Panc1 (cell line): Measurements from ENCODE around the gene KLRD1. TPM values are rescaled to one million over a fixed set of nuclear protein-coding genes. Genes with fewer than 3 reads are reported as not detected.

Source experiments
- ATAC-seq: fragments of 200-7000 bp; cut with Tn5 transposase; 2 replicates; pipeline ENCODE4 v1.9.1; 2020; ENCODE audit warnings: mild to moderate bottlenecking, moderate library complexity
- BruUV-seq: library from RNA; stranded (reverse); fragments of 400-500 nt; replicated peaks from 2 replicates; lab custom pipeline; 2021; lab: Mats Ljungman, UMichigan
- CTCF ChIA-PET: fragments of 300-600 bp; sonication (Branson Sonifier 250); formaldehyde crosslinking; loops from one replicate; lab custom pipeline; 2022; ENCODE audit warnings: antibody characterized with exemption; lab: Charles Lee
- POLR2A ChIA-PET: fragments of 300-600 bp; sonication (Branson Sonifier 250); formaldehyde crosslinking; loops from one replicate; lab custom pipeline; 2022; ENCODE audit warnings: antibody characterized with exemption; lab: Charles Lee
- DNase-seq: peaks from one replicate; pipeline ENCODE4 v3.0.0-alpha.2; 2010; ENCODE audit warnings: low read depth, low spot score
- H3K27ac ChIP-seq: 2 replicates; pipeline ENCODE4 v1.5.1; 2011; ENCODE audit warnings: mild to moderate bottlenecking, low read length, inconsistent platforms
- H3K27me3 ChIP-seq: fragments of 200-500 bp; sonication (Bioruptor generic); 2 replicates; pipeline ENCODE4 v1.6.0; 2014; ENCODE audit warnings: low read length, inconsistent platforms; ENCODE audit not compliant: control insufficient read depth, insufficient read depth
- H3K36me3 ChIP-seq: fragments of 200-500 bp; sonication (Bioruptor generic); 2 replicates; pipeline ENCODE4 v1.5.1; 2014; ENCODE audit warnings: inconsistent platforms, mild to moderate bottlenecking, low read length, moderate library complexity; ENCODE audit not compliant: control insufficient read depth, insufficient read depth
- H3K4me1 ChIP-seq: 2 replicates; pipeline ENCODE4 v1.5.1; 2011; ENCODE audit warnings: inconsistent platforms, mild to moderate bottlenecking, low read length, moderate library complexity; ENCODE audit not compliant: control insufficient read depth, insufficient read depth
- H3K4me3 ChIP-seq, 2 experiments: 2 replicates each; pipeline ENCODE4 v1.5.1; 2011 to 2012; ENCODE audit warnings: low read depth in 2 of 2, low read length in 2 of 2, mild to moderate bottlenecking in 2 of 2, inconsistent platforms in 1 of 2, moderate library complexity in 1 of 2
- H3K9me3 ChIP-seq: fragments of 200-500 bp; sonication (Bioruptor generic); 2 replicates; pipeline ENCODE4 v1.5.1; 2014; ENCODE audit warnings: low read depth, mild to moderate bottlenecking, inconsistent platforms, low read length, moderate library complexity; ENCODE audit not compliant: control insufficient read depth, insufficient read depth
- POLR2AphosphoS5 ChIP-seq: IDR thresholded peaks from 2 replicates; pipeline ENCODE4 v1.6.1; 2012; ENCODE audit warnings: mild to moderate bottlenecking, low read depth, low read length, moderate library complexity
- SIN3A ChIP-seq: IDR thresholded peaks from 2 replicates; pipeline ENCODE4 v1.6.1; 2012; ENCODE audit warnings: low read depth, mild to moderate bottlenecking, low read length, moderate library complexity, borderline replicate concordance; ENCODE audit not compliant: insufficient read depth
- TCF7L2 ChIP-seq: IDR thresholded peaks from 2 replicates; pipeline ENCODE4 v1.6.1; 2011; ENCODE audit warnings: mild to moderate bottlenecking, low read depth, low read length, inconsistent platforms
- in situ Hi-C: cut with HindIII; loops from 2 replicates; pipeline ENCODE4 v1.10.0; 2016; ENCODE audit warnings: low sequenced_read_pairs, low pct_unique_long_range_greater_than_20kb
- intact Hi-C: fragments of 100-400 bp; cut with micrococcal nuclease; formaldehyde crosslinking; loops from one replicate; pipeline ENCODE4 v1.10.0; 2022; ENCODE audit not compliant: unreplicated experiment
- total RNA-seq: library from RNA; stranded (reverse); gene quantifications from one replicate; pipeline ENCODE4 v1.2.1, GENCODE V29; 2021; ENCODE audit not compliant: unreplicated experiment
- TF ChIP-seq, protein P1 (sequence below): fragments of 450-650 bp; IDR thresholded peaks from 2 replicates; pipeline ENCODE4 v1.5.1; 2017; ENCODE audit warnings: mild to moderate bottlenecking
- TF ChIP-seq, protein P2 (sequence below), 2 experiments: IDR thresholded peaks; 2 replicates each; pipeline ENCODE4 v1.6.1; 2011 to 2012; ENCODE audit warnings: low read depth in 2 of 2, control low read depth in 1 of 2, low read length in 1 of 2, mild to moderate bottlenecking in 1 of 2, moderate library complexity in 1 of 2; ENCODE audit not compliant: insufficient read depth in 1 of 2

Gene KLRD1
- total RNA-seq, 1 experiment from 2014 or later: not detected

DNA sequence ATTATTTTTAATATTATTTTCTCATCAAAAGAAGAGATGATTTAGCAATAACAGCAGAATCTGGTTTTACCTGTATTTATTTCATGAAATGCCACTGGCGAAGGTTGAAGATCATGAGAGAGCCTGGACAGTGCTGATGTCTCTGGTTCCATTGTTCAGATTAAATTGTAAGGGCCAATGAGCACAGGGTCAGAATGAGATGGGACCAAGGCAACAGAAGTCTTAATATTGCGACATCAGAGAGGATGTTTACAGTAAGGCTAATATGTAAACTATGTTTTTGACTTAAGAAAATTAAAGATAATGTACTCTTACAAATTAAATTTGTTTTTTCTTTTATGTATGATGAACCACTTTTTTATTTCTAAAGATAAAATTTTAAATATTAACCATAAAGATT, 35.2 kb upstream of the KLRD1 start:
- H3K36me3 ChIP-seq: no peaks in the 10 kb centered on the region
- no peaks in the 10 kb centered on the region for H3K4me1 ChIP-seq
- in situ Hi-C loops (no loop called here), intact Hi-C loops (no loop called here)
- ATAC-seq: no peak
- ChIA-PET CTCF (no interaction called here), POLR2A (no interaction called here)
- no peaks in the 10 kb centered on the region for H3K9me3 ChIP-seq
- no peak for DNase-seq
- BruUV-seq: no TSS peak
- H3K27me3 ChIP-seq: no peaks in the 10 kb centered on the region
- TF ChIP-seq, protein P1, sequence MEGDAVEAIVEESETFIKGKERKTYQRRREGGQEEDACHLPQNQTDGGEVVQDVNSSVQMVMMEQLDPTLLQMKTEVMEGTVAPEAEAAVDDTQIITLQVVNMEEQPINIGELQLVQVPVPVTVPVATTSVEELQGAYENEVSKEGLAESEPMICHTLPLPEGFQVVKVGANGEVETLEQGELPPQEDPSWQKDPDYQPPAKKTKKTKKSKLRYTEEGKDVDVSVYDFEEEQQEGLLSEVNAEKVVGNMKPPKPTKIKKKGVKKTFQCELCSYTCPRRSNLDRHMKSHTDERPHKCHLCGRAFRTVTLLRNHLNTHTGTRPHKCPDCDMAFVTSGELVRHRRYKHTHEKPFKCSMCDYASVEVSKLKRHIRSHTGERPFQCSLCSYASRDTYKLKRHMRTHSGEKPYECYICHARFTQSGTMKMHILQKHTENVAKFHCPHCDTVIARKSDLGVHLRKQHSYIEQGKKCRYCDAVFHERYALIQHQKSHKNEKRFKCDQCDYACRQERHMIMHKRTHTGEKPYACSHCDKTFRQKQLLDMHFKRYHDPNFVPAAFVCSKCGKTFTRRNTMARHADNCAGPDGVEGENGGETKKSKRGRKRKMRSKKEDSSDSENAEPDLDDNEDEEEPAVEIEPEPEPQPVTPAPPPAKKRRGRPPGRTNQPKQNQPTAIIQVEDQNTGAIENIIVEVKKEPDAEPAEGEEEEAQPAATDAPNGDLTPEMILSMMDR: no peak
- no peak for TF ChIP-seq TCF7L2
- TF ChIP-seq, protein P2, sequence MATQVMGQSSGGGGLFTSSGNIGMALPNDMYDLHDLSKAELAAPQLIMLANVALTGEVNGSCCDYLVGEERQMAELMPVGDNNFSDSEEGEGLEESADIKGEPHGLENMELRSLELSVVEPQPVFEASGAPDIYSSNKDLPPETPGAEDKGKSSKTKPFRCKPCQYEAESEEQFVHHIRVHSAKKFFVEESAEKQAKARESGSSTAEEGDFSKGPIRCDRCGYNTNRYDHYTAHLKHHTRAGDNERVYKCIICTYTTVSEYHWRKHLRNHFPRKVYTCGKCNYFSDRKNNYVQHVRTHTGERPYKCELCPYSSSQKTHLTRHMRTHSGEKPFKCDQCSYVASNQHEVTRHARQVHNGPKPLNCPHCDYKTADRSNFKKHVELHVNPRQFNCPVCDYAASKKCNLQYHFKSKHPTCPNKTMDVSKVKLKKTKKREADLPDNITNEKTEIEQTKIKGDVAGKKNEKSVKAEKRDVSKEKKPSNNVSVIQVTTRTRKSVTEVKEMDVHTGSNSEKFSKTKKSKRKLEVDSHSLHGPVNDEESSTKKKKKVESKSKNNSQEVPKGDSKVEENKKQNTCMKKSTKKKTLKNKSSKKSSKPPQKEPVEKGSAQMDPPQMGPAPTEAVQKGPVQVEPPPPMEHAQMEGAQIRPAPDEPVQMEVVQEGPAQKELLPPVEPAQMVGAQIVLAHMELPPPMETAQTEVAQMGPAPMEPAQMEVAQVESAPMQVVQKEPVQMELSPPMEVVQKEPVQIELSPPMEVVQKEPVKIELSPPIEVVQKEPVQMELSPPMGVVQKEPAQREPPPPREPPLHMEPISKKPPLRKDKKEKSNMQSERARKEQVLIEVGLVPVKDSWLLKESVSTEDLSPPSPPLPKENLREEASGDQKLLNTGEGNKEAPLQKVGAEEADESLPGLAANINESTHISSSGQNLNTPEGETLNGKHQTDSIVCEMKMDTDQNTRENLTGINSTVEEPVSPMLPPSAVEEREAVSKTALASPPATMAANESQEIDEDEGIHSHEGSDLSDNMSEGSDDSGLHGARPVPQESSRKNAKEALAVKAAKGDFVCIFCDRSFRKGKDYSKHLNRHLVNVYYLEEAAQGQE (IDR thresholded peaks at IDR 0.05; ENCODE audit: insufficient read depth in 1 of 2, low read depth in 2 of 2, low read length in 1 of 2): no peak
- no peak for TF ChIP-seq POLR2AphosphoS5
- no peak for TF ChIP-seq SIN3A
- H3K27ac ChIP-seq: no peak overlapping the region
- H3K4me3 ChIP-seq: no peak overlapping the region

GRCh38 chr12:10276774-10277173, 30.9 kb upstream of the KLRD1 start:
- H3K36me3 ChIP-seq: no peaks in the 10 kb centered on the region
- DNase-seq: no peak
- no peak overlapping the region for H3K27ac ChIP-seq
- CTCF ChIA-PET: interaction anchor here (0.7 kb wide), 1 partner anchor 32 kb away, joined by 11 read pairs; no protein-coding TSS in a partner anchor
- ATAC-seq: no peak
- no peaks in the 10 kb centered on the region for H3K27me3 ChIP-seq
- H3K4me3 ChIP-seq: no peak overlapping the region
- H3K4me1 ChIP-seq: no peaks in the 10 kb centered on the region
- no TSS peak for BruUV-seq
- POLR2A ChIA-PET: no interaction called here
- in situ Hi-C loops: no loop called here
- TF ChIP-seq, protein P1: no peak
- TF ChIP-seq SIN3A (no peak), TCF7L2 (no peak), POLR2AphosphoS5 (no peak)
- TF ChIP-seq, protein P2 (IDR thresholded peaks at IDR 0.05; ENCODE audit: insufficient read depth in 1 of 2, low read depth in 2 of 2, low read length in 1 of 2): no peak
- H3K9me3 ChIP-seq: no peaks in the 10 kb centered on the region
- intact Hi-C loops: no loop called here
